HUES6 (cell line): ENCODE data around the gene CTBP1.

ENCODE experiments used
- H3K27ac ChIP-seq: 2 replicates; pipeline ENCODE4 v1.7.0; 2013; ENCODE audit warnings: low read depth, mild to moderate bottlenecking, low read length, inconsistent platforms
- H3K27me3 ChIP-seq: 2 replicates; pipeline ENCODE4 v1.6.1; 2013; ENCODE audit warnings: low read length; ENCODE audit not compliant: control insufficient read depth, insufficient read depth
- H3K36me3 ChIP-seq: 2 replicates; pipeline ENCODE4 v1.6.1; 2013; ENCODE audit warnings: low read length; ENCODE audit not compliant: control insufficient read depth, insufficient read depth
- H3K4me1 ChIP-seq: 2 replicates; pipeline ENCODE4 v1.6.1; 2013; ENCODE audit warnings: low read length; ENCODE audit not compliant: control insufficient read depth, insufficient read depth
- H3K4me3 ChIP-seq: 2 replicates; pipeline ENCODE4 v1.5.1; 2013; ENCODE audit warnings: low read depth, low read length
- H3K9ac ChIP-seq: one replicate; pipeline ENCODE4 v1.6.1; 2013; ENCODE audit warnings: mild to moderate bottlenecking, low read length
- H3K9me3 ChIP-seq: 2 replicates; pipeline ENCODE4 v1.6.1; 2013; ENCODE audit warnings: low read depth, low read length; ENCODE audit not compliant: control insufficient read depth, insufficient read depth

The CTBP1 gene

DNA sequence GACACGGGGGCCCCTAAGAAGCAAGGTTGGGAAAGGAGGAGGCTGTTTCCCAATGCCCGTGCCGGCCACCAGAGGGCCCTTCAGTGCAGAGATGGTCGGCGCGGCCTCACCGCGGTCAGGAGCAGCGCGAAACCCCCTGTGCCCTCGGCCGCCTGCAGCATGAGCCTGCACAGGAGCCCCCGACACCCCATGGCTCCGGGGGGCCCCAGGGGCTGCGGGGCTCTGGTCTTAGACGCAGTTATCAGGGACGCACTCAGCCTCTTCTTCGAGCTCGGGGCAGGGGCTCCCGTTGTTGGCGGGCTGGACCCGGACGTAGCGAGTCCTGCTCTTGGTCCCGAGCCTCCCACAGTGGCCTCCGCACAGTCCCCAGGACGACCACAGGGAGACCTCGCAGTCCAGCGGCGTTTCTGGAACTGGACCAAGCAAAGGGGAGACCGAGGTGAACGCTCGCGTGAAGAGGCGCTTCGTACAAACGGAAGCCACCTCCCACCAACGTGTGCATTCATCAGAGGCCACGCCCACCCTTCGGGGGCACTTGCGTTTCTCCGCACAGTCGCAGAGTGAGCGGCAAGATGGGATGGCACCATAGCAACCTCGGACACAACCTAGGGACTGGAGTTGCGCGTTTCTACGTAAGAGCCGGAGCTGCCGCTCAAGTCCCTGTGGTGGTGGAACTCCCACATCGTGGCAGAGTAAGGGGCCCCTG, 81.5 kb downstream of the CTBP1 start:
- Histone ChIP-seq H3K9ac (peak overlapping the region; percentile 72), H3K27me3 (peaks cover 71% of the 10 kb centered on the region), H3K4me1 (0 out of 2 replicates have a peak, but pooled peaks cover 3% of the 10 kb centered on the region), H3K27ac (no peak overlapping the region), H3K36me3 (no peaks in the 10 kb centered on the region), H3K4me3 (peak overlapping the region; percentile 69), H3K9me3 (no peaks in the 10 kb centered on the region)

DNA sequence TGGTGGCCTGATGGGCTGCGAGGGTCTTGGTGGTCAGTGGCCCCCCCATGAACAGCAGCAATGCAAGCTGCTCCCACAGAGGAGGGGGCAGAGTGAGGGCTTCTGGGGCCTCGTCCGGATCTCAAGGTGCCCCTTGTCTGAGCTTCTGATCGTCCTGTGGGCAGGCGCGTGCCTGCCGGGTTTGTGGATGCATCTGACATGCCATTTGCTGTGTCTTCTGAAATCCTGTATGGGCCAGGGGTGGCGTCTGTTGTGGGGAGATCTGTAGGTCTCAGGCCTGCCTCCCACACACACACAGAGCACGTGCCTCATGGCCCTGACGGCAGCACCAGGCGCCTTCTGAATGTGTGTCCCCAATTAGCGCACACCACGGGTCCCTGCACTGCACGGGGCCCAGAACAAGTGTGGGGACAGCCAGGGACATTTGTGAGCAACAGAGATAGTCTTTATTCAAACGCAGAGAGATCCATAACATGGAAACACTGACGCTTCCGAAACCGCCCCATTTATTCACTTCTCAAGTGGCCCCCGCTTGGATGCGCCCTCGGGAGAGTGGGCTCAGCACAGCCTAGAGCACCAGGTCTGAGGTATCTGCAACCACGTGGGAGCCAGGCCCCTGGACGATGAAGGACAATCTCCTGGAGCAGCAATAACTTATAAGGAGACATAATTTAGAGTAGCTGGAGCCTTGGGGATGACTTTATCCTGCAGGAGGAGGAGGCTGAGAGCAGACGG, 82.3 kb downstream of the CTBP1 start:
- peak overlapping the region; percentile 69 for H3K4me3 ChIP-seq
- H3K27me3 ChIP-seq = peaks cover 64% of the 10 kb centered on the region
- H3K4me1 ChIP-seq = 0 out of 2 replicates have a peak, but pooled peaks cover 3% of the 10 kb centered on the region
- H3K36me3 ChIP-seq = no peaks in the 10 kb centered on the region
- no peak overlapping the region for H3K9ac ChIP-seq
- H3K9me3 ChIP-seq = no peaks in the 10 kb centered on the region
- H3K27ac ChIP-seq = no peak overlapping the region

DNA sequence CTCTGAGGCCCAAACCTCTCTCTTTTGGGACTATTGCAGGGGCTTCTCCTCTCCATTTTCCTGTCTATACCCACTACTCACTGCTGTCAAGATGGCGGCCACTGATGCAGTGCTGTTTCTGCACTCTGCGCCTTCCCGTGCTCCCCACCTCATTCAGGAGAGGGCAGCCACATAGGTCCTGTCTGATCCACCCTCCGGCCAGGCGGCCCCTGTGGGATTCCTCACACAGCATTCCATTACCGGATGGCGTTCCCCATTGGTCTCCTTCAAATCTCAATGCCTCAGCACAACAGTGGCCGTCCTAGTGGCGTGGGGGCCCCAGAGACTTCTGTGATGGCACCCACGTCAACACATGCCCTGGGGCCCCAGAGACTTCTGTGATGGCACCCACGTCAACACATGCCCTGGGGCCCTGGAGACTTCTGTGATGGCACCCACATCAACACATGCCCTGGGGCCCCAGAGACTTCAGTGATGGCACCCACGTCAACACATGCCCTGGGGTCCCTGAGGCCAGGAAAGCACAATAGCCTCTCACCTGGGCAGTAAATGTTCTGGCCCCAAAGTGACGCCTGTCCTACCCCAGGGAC, 83.9 kb downstream of the CTBP1 start:
- H3K36me3 ChIP-seq = no peaks in the 10 kb centered on the region
- H3K27me3 ChIP-seq = peaks cover 51% of the 10 kb centered on the region
- 0 out of 2 replicates have a peak, but pooled peaks cover 3% of the 10 kb centered on the region for H3K4me1 ChIP-seq
- no peak overlapping the region for H3K27ac ChIP-seq
- no peak overlapping the region for H3K4me3 ChIP-seq
- no peaks in the 10 kb centered on the region for H3K9me3 ChIP-seq
- no peak overlapping the region for H3K9ac ChIP-seq

DNA sequence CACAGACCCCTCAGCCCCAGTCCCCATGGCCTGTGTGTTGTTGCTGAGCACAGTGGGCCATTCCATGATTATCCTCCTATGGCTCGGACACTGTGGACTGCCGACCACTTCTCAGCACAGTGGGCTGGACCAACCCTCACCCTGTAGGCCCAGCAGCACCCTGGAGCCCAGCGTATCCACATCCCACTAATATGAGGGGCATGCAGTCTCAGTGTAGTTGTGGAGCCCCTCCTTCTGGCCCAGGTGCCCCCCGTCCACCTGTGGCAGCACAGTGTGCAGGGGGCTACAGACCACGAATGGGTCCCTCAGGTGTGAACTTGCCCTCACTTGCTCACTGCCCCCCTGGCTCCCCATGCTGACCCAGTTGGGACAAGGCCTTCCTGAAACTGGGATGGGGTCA, 84.5 kb downstream of the CTBP1 start:
- Histone ChIP-seq H3K27ac (no peak overlapping the region), H3K36me3 (no peaks in the 10 kb centered on the region), H3K27me3 (peaks cover 45% of the 10 kb centered on the region), H3K9ac (no peak overlapping the region), H3K9me3 (no peaks in the 10 kb centered on the region), H3K4me1 (0 out of 2 replicates have a peak, but pooled peaks cover 3% of the 10 kb centered on the region), H3K4me3 (no peak overlapping the region)

DNA sequence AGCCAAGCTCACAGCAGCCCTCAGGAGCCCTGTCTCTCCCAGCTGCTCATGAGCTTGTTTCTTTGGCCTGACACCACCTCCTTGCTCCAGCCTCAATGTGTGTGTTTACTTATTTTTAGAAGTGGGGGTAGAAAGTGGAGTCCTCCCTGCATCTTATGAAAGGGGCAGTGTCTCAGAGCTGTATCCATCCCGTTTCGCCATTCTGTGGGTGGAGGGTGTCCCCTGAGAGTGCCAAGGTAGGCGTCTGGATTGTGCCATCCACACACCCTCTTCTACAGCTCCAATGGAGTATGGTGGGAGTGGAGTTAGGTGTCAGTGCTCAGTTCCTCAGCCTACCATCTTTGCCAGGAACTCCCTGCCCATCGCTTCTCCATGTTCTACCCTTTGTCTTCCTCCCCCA, 84.9 kb downstream of the CTBP1 start:
- Histone ChIP-seq H3K9me3 (peaks cover 3% of the 10 kb centered on the region; the same call in 1 of the 2 replicates), H3K27ac (no peak overlapping the region), H3K27me3 (peaks cover 41% of the 10 kb centered on the region)

More for the DNA sequence above, 84.9 kb downstream of the CTBP1 start:
- H3K4me3 ChIP-seq = no peak overlapping the region
- H3K9ac ChIP-seq = no peak overlapping the region
- 0 out of 2 replicates have a peak, but pooled peaks cover 3% of the 10 kb centered on the region for H3K4me1 ChIP-seq
- H3K36me3 ChIP-seq = no peaks in the 10 kb centered on the region
